SK-N-SH (cell line): ENCODE results near the gene LAMTOR4. TPM values are rescaled to one million over a fixed set of nuclear protein-coding genes. Genes with fewer than 3 reads are reported as not detected.
A peak's percentile ranks its signal among the peaks of the same experiment; 100 is the strongest.

Experiments
- CTCF ChIA-PET: fragments of 300-600, 350-600 bp; formaldehyde crosslinking; extraction: SDS; loops from one replicate; lab custom pipeline; 2021; lab: Yijun Ruan, JAX
- POLR2A ChIA-PET: fragments of 350-600 bp; sonication (Branson Sonifier 250); formaldehyde crosslinking; extraction: SDS; loops from one replicate; lab custom pipeline; 2020; ENCODE audit warnings: antibody characterized with exemption, inconsistent platforms; lab: Yijun Ruan, JAX
- DNase-seq: peaks from one replicate; pipeline ENCODE4 v3.0.0; 2012
- H2AFZ ChIP-seq: fragments of 200-600 bp; sonication (generic); 2 replicates; pipeline ENCODE4 v1.8.1; 2016; ENCODE audit warnings: antibody characterized with exemption, mild to moderate bottlenecking, low read depth
- H3F3A ChIP-seq: fragments of 200-600 bp; sonication (generic); replicated peaks from 2 replicates; pipeline ENCODE3; 2016; ENCODE audit warnings: antibody characterized with exemption, mild to moderate bottlenecking; ENCODE audit not compliant: insufficient read depth
- H3K27ac ChIP-seq, 2 experiments: fragments of 200-500 bp in 1 of 2; fragments of 200-600 bp in 1 of 2; sonication (Bioruptor generic) in 1 of 2; sonication (generic), shearing (Covaris generic) in 1 of 2; 2 replicates each; pipeline versions ENCODE4 v1.5.1 to v1.6.1; 2014 to 2016; ENCODE audit warnings: low read depth in 2 of 2, inconsistent platforms in 1 of 2, low read length in 1 of 2, mild to moderate bottlenecking in 1 of 2, mixed read lengths in 1 of 2
- H3K27me3 ChIP-seq: fragments of 200-600 bp; sonication (generic), shearing (Covaris generic); 2 replicates; pipeline ENCODE4 v1.6.1; 2016; ENCODE audit warnings: mixed run types; ENCODE audit not compliant: insufficient read depth
- H3K36me3 ChIP-seq, 2 experiments: fragments of 200-500 bp in 1 of 2; fragments of 200-600 bp in 1 of 2; sonication (Bioruptor generic) in 1 of 2; sonication (generic) in 1 of 2; replicated peaks in 1 of 2; 2 replicates each; pipeline versions ENCODE3 to v1.5.1; 2014 to 2016; ENCODE audit warnings: low read length in 1 of 2, mild to moderate bottlenecking in 1 of 2; ENCODE audit not compliant: insufficient read depth in 2 of 2, control insufficient read depth in 1 of 2
- H3K4me1 ChIP-seq, 2 experiments: fragments of 200-500 bp in 1 of 2; fragments of 200-600 bp in 1 of 2; sonication (Bioruptor generic) in 1 of 2; sonication (generic), shearing (Covaris generic) in 1 of 2; 2 replicates each; pipeline versions ENCODE4 v1.5.1 to v1.6.1; 2014 to 2016; ENCODE audit warnings: low read depth in 1 of 2, low read length in 1 of 2, mixed run types in 1 of 2; ENCODE audit not compliant: insufficient read depth in 2 of 2, control insufficient read depth in 1 of 2
- H3K4me2 ChIP-seq: fragments of 200-600 bp; sonication (generic), shearing (Covaris generic); 2 replicates; pipeline ENCODE4 v1.6.1; 2017; ENCODE audit warnings: mixed run types
- H3K4me3 ChIP-seq, 2 experiments: fragments of 200-500 bp in 1 of 2; fragments of 200-600 bp in 1 of 2; sonication (Bioruptor generic) in 1 of 2; sonication (generic), shearing (Covaris generic) in 1 of 2; 2 replicates each; pipeline versions ENCODE4 v1.5.1 to v1.8.1; 2014 to 2016; ENCODE audit warnings: low read depth in 2 of 2, inconsistent platforms in 1 of 2, low read length in 1 of 2, mild to moderate bottlenecking in 1 of 2, mixed read lengths in 1 of 2, moderate library complexity in 1 of 2
- H3K79me2 ChIP-seq: fragments of 200-600 bp; sonication (generic); 2 replicates; pipeline ENCODE4 v1.8.1; 2017; ENCODE audit warnings: mild to moderate bottlenecking; ENCODE audit not compliant: insufficient read depth
- H3K9ac ChIP-seq: fragments of 200-600 bp; sonication (generic); 2 replicates; pipeline ENCODE4 v1.6.1; 2017; ENCODE audit warnings: mixed run types
- H3K9me2 ChIP-seq: fragments of 200-600 bp; sonication (generic); 2 replicates; pipeline ENCODE4 v1.6.1; 2017; ENCODE audit warnings: mixed run types
- H3K9me3 ChIP-seq: fragments of 200-600 bp; sonication (generic); 2 replicates; pipeline ENCODE4 v1.6.1; 2017; ENCODE audit warnings: mixed run types, mild to moderate bottlenecking, moderate library complexity
- H4K20me1 ChIP-seq: fragments of 200-600 bp; sonication (generic); 2 replicates; pipeline ENCODE4 v1.6.1; 2017; ENCODE audit warnings: mild to moderate bottlenecking, mixed run types; ENCODE audit not compliant: insufficient read depth
- CHD2 ChIP-seq: fragments of 150-350 bp; IDR thresholded peaks from 2 replicates; pipeline ENCODE4 v1.6.1; 2018; ENCODE audit warnings: low read length; ENCODE audit not compliant: partially characterized antibody
- CTCF ChIP-seq: fragments of 200-600 bp; sonication (generic); IDR thresholded peaks from 2 replicates; pipeline ENCODE4 v1.6.1; 2017; ENCODE audit warnings: antibody characterized with exemption, mild to moderate bottlenecking, moderate library complexity
- EP300 ChIP-seq, 2 experiments: IDR thresholded peaks; 2 replicates each; pipeline versions ENCODE4 v1.4.0 to v1.6.1; 2012; ENCODE audit warnings: borderline replicate concordance in 1 of 2, low read depth in 1 of 2, low read length in 1 of 2
- MEF2A ChIP-seq: IDR thresholded peaks from 2 replicates; pipeline ENCODE4 v1.4.0; 2012; ENCODE audit warnings: low read depth, borderline replicate concordance
- NRF1 ChIP-seq: IDR thresholded peaks from 2 replicates; pipeline ENCODE4 v1.6.1; 2012; ENCODE audit warnings: low read depth, mild to moderate bottlenecking, low read length
- REST ChIP-seq: IDR thresholded peaks from 2 replicates; pipeline ENCODE4 v1.6.1; 2012; ENCODE audit warnings: mild to moderate bottlenecking, low read depth, low read length, moderate library complexity
- RFX5 ChIP-seq: IDR thresholded peaks from 2 replicates; pipeline ENCODE4 v1.6.1; 2012; ENCODE audit warnings: mild to moderate bottlenecking, improper control_type of control experiment, low read length
- RXRA ChIP-seq: IDR thresholded peaks from 2 replicates; pipeline ENCODE4 v1.4.0; 2012; ENCODE audit warnings: low read depth, mild to moderate bottlenecking, borderline replicate concordance
- TEAD4 ChIP-seq: IDR thresholded peaks from 2 replicates; pipeline ENCODE4 v1.4.0; 2012; ENCODE audit warnings: mild to moderate bottlenecking, borderline replicate concordance; ENCODE audit not compliant: insufficient read depth
- YY1 ChIP-seq: IDR thresholded peaks from 2 replicates; pipeline ENCODE4 v1.4.0; 2012; ENCODE audit warnings: low read depth, mild to moderate bottlenecking
- WGBS: methylation state at CpG from one replicate; pipeline ENCODE4 v1.1.6; 2017; ENCODE audit warnings: low lambda C conversion rate; 5-methylcytosine and 5-hydroxymethylcytosine counted together
- polyA plus RNA-seq, 3 experiments: library from polyadenylated mRNA; depleted of rRNA; stranded (reverse); fragments of >200 nt; gene quantifications; 2 replicates each; pipeline ENCODE4 v1.2.3, GENCODE V29; 2012

Gene LAMTOR4
- polyA plus RNA-seq, 1 of the 3 experiments (the other 2 are of a cell fraction), result 630 TPM

DNA sequence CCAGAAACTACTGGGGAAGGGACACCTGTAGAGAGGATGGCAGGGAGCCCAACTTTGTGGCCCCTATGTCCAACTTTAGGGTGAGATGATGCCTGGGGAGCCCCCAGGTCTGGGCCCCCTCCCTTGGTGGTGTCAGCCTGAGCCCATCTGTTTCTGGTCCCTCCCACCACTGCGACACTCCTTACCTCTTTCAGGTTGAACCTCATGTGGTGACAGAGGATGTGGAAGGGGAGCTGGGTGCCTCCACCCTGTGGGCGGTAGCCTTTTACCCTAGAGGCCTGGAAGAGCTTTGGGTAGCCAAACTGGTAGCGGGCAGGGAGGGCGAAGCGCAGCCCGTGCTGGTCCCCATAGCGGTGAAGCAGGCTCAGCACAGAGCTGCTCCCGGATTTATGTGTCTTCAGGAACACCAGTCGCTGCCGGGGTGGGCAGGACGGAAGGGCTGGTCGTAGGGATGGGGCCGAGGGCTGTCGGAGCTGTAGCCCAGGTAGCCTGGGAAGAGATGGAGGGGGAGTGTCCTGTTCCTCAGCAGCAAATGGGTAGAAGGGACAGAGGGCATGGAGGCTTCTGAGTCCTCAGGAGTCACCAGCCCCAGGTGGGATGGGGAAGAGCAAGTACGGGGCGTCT is 17.7 kb downstream of the LAMTOR4 start:
- H3K9me3 ChIP-seq, result no peaks in the 10 kb centered on the region
- H3K9me2 ChIP-seq, result no peaks in the 10 kb centered on the region
- TF ChIP-seq CTCF (no peak), CHD2 (no peak)
- H3K4me1 ChIP-seq, result peaks cover 0 to 18% of the 10 kb centered on the region in 2 experiments; a peak in 1 of 4 replicates
- H3K4me2 ChIP-seq, result no peak overlapping the region
- no peaks in the 10 kb centered on the region for H3K79me2 ChIP-seq
- no peaks in the 10 kb centered on the region for H4K20me1 ChIP-seq
- ChIA-PET CTCF (interaction anchor here (1.4 to 4.0 kb wide), 2 partner anchors 8 to 34 kb away, joined by 3 to 39 read pairs; no protein-coding TSS in a partner anchor), POLR2A (interaction anchor here (0.5 to 2.0 kb wide), 5 partner anchors 10 to 37 kb away, joined by 3 to 7 read pairs (median 4); partner anchors contain the start of genes GPC2 and STAG3)
- H3K4me3 ChIP-seq, result no peak overlapping the region
- no peak overlapping the region for H2AFZ ChIP-seq
- H3K27me3 ChIP-seq, result no peaks in the 10 kb centered on the region
- no peak overlapping the region for H3K9ac ChIP-seq
- peaks cover 18% of the 10 kb centered on the region for H3F3A ChIP-seq
- peak; percentile 21 for DNase-seq
- WGBS, result 90% methylated on average over 16 of the region's 16 CpGs
- H3K36me3 ChIP-seq, result no peaks in the 10 kb centered on the region
- no peak overlapping the region for H3K27ac ChIP-seq

GRCh38 chr7:100166970-100167911 is 18.5 kb downstream of the LAMTOR4 start:
- Histone ChIP-seq H3F3A (peaks cover 18% of the 10 kb centered on the region), H3K4me1 (peaks cover 0 to 18% of the 10 kb centered on the region in 2 experiments; a peak in 1 of 4 replicates), H3K36me3 (no peaks in the 10 kb centered on the region), H3K4me2 (peak overlapping the region; percentile 71), H4K20me1 (no peaks in the 10 kb centered on the region), H2AFZ (0 out of 2 replicates have a peak overlapping the region, but pooled peaks have one; percentile 82), H3K4me3 (peak overlapping the region; percentile 36 to 41; a peak in 3 of 4 replicates), H3K27ac (no peak overlapping the region), H3K9me2 (no peaks in the 10 kb centered on the region), H3K9ac (no peak overlapping the region), H3K27me3 (no peaks in the 10 kb centered on the region), H3K9me3 (no peaks in the 10 kb centered on the region)
- CTCF ChIA-PET, result interaction anchor here (0.8 to 4.0 kb wide), 8 partner anchors 8 to 240 kb away, joined by 3 to 39 read pairs (median 3); no protein-coding TSS in a partner anchor
- peak; percentile 70 for DNase-seq
- 66% methylated on average over 14 of the region's 14 CpGs for WGBS
- POLR2A ChIA-PET, result interaction anchor here (0.5 to 2.0 kb wide), 8 partner anchors 9 to 38 kb away, joined by 3 to 7 read pairs (median 4); partner anchors contain the start of gene LAMTOR4
- TF ChIP-seq CTCF, result no peak
- no peak for TF ChIP-seq REST
- TF ChIP-seq RFX5, result no peak
- TF ChIP-seq EP300 (IDR thresholded peaks at IDR 0.05; ENCODE audit: borderline replicate concordance in 1 of 2, low read depth in 1 of 2, low read length in 1 of 2), result no peak
- TF ChIP-seq TEAD4, result no peak
- no peak for TF ChIP-seq RXRA
- no peak for TF ChIP-seq MEF2A
- no peak for TF ChIP-seq NRF1
- no peak for TF ChIP-seq CHD2
- no peak for TF ChIP-seq YY1
- TF ChIP-seq, all 33 proteins: peak for 0
- no peaks in the 10 kb centered on the region for H3K79me2 ChIP-seq
